ENCODE measurements around the gene AGMO.

GRCh38 chr7:15461576-15461975 lies 100.2 kb downstream of the AGMO start:
- TF ChIP-seq CTCF (IDR thresholded peaks at IDR 0.05; ENCODE audit: low read depth, low read length, poor library complexity, severe bottlenecking) (no peak), EZH2phosphoT487 (IDR thresholded peaks at IDR 0.05; ENCODE audit: borderline replicate concordance, low read length) (no peak)
